ENCODE data around the gene CALML5.

- TF ChIP-seq CTCF (IDR thresholded peaks at IDR 0.05) (no peak), POLR2A (IDR thresholded peaks at IDR 0.05) (no peak), EP300 (IDR thresholded peaks at IDR 0.05) (no peak)
Measured at GRCh38 chr10:5509691-5510090, 10.3 kb upstream of the CALML5 start.

Measured in stomach (tissue), 4 donors.